Neural cell (in vitro differentiated cells): ENCODE measurements around the gene PLAC9. TPM values are rescaled to one million over a fixed set of nuclear protein-coding genes. Genes with fewer than 3 reads are reported as not detected.

Experiments
- H2AFZ ChIP-seq: fragments of 200-600, 300-800 bp; sonication (generic), shearing (Covaris generic); 2 replicates; pipeline ENCODE4 v1.6.0; 2014; ENCODE audit warnings: low read depth, mild to moderate bottlenecking, antibody characterized with exemption, low read length, moderate library complexity
- H3F3A ChIP-seq: fragments of 200-600 bp; shearing (Covaris generic); 2 replicates; pipeline ENCODE4 v1.6.1; 2016; ENCODE audit warnings: mild to moderate bottlenecking, moderate library complexity, mixed read lengths, antibody characterized with exemption, low read length; ENCODE audit not compliant: insufficient read depth, poor library complexity, severe bottlenecking
- H3K27ac ChIP-seq: fragments of 200-600, 300-800 bp; sonication (generic), shearing (Covaris generic); 2 replicates; pipeline ENCODE4 v1.5.1; 2014; ENCODE audit warnings: mild to moderate bottlenecking, low read length, moderate library complexity
- H3K27me3 ChIP-seq: fragments of 300-800, 200-600 bp; sonication (generic), shearing (Covaris generic); 2 replicates; pipeline ENCODE4 v1.6.0; 2014; ENCODE audit warnings: mild to moderate bottlenecking, low read depth, low read length, moderate library complexity; ENCODE audit not compliant: insufficient read depth
- H3K36me3 ChIP-seq: fragments of 300-800, 200-600 bp; sonication (generic), shearing (Covaris generic); 2 replicates; pipeline ENCODE4 v1.5.1; 2014; ENCODE audit warnings: mild to moderate bottlenecking, antibody characterized with exemption, low read length, moderate library complexity; ENCODE audit not compliant: insufficient read depth
- H3K4me2 ChIP-seq: fragments of 300-800, 200-600 bp; sonication (generic), shearing (Covaris generic); 2 replicates; pipeline ENCODE4 v1.6.0; 2014; ENCODE audit warnings: mild to moderate bottlenecking, low read length
- H3K4me3 ChIP-seq: fragments of 300-800, 200-600 bp; sonication (generic), shearing (Covaris generic); 2 replicates; pipeline ENCODE4 v1.5.1; 2014; ENCODE audit warnings: mild to moderate bottlenecking, low read length, moderate library complexity
- H3K79me2 ChIP-seq: fragments of 200-600 bp; shearing (Covaris generic); replicated peaks from 2 replicates; pipeline ENCODE4 v1.6.0; 2014; ENCODE audit warnings: mild to moderate bottlenecking, low read length, moderate library complexity; ENCODE audit not compliant: insufficient read depth
- H3K9ac ChIP-seq: fragments of 300-800, 200-600 bp; sonication (generic), shearing (Covaris generic); 2 replicates; pipeline ENCODE4 v1.6.1; 2016; ENCODE audit warnings: mild to moderate bottlenecking, low read length, mixed read lengths
- H3K9me2 ChIP-seq: fragments of 200-600 bp; shearing (Covaris generic); 2 replicates; pipeline ENCODE4 v1.6.1; 2016; ENCODE audit warnings: mild to moderate bottlenecking, low read length, mixed read lengths; ENCODE audit not compliant: insufficient read depth
- H3K9me3 ChIP-seq: fragments of 200-600, 300-800 bp; sonication (generic), shearing (Covaris generic); 2 replicates; pipeline ENCODE4 v1.6.1; 2016; ENCODE audit warnings: mild to moderate bottlenecking, mixed run types, low read length, moderate library complexity, mixed read lengths
- H4K20me1 ChIP-seq: fragments of 200-600 bp; shearing (Covaris generic); 2 replicates; pipeline ENCODE4 v1.6.1; 2016; ENCODE audit warnings: mild to moderate bottlenecking, mixed run types; ENCODE audit not compliant: insufficient read depth
- CTCF ChIP-seq: fragments of 450-650 bp; IDR thresholded peaks from 2 replicates; pipeline ENCODE4 v1.5.1; 2014; ENCODE audit warnings: antibody characterized with exemption, mild to moderate bottlenecking, moderate library complexity; ENCODE audit not compliant: poor library complexity, severe bottlenecking
- EP300 ChIP-seq: fragments of 450-650 bp; conservative IDR thresholded peaks from 2 replicates; pipeline ENCODE4 v1.6.1; 2014; ENCODE audit warnings: antibody characterized with exemption, mild to moderate bottlenecking, moderate library complexity; ENCODE audit not compliant: poor library complexity, severe bottlenecking
- EZH2 ChIP-seq: fragments of 200-600, 300-800 bp; shearing (Covaris generic), sonication (generic); IDR thresholded peaks from 2 replicates; pipeline ENCODE4 v1.6.1; 2014; ENCODE audit warnings: antibody characterized with exemption, low read length, borderline replicate concordance, mild to moderate bottlenecking; ENCODE audit not compliant: insufficient read depth, poor library complexity, severe bottlenecking
- MXI1 ChIP-seq: fragments of 450-650 bp; conservative IDR thresholded peaks from 2 replicates; pipeline ENCODE4 v1.6.1; 2014; ENCODE audit warnings: antibody characterized with exemption, mild to moderate bottlenecking; ENCODE audit not compliant: poor library complexity, severe bottlenecking
- POLR2AphosphoS5 ChIP-seq: IDR thresholded peaks from 2 replicates; pipeline ENCODE4 v1.6.1; 2012
- RAD21 ChIP-seq: fragments of 450-650 bp; conservative IDR thresholded peaks from 2 replicates; pipeline ENCODE4 v1.6.1; 2014; ENCODE audit warnings: antibody characterized with exemption, mild to moderate bottlenecking, moderate library complexity
- REST ChIP-seq: IDR thresholded peaks from 2 replicates; pipeline ENCODE4 v1.6.1; 2012; ENCODE audit warnings: borderline replicate concordance
- SMC3 ChIP-seq: fragments of 450-650 bp; conservative IDR thresholded peaks from 2 replicates; pipeline ENCODE4 v1.6.1; 2014; ENCODE audit warnings: antibody characterized with exemption, mild to moderate bottlenecking, moderate library complexity; ENCODE audit not compliant: poor library complexity
- TAF1 ChIP-seq: IDR thresholded peaks from 2 replicates; pipeline ENCODE4 v1.6.1; 2012; ENCODE audit warnings: low read depth
- polyA plus RNA-seq: library from polyadenylated mRNA; depleted of rRNA; stranded (reverse); fragments of >200 nt; gene quantifications from 2 replicates; pipeline ENCODE4 v1.2.3, GENCODE V29; 2014

PLAC9 gene
- polyA plus RNA-seq, 1 donor from 2014 or later = not detected

GRCh38 chr10:80104066-80104926 is 28.2 kb upstream of the PLAC9 start:
- Histone ChIP-seq H3K4me3 (no peak overlapping the region), H3K27me3 (no peaks in the 10 kb centered on the region), H3K9me3 (no peaks in the 10 kb centered on the region), H3K9me2 (no peaks in the 10 kb centered on the region), H4K20me1 (no peaks in the 10 kb centered on the region), H3K36me3 (no peaks in the 10 kb centered on the region), H3F3A (no peaks in the 10 kb centered on the region), H2AFZ (no peak overlapping the region), H3K79me2 (no peaks in the 10 kb centered on the region), H3K27ac (no peak overlapping the region), H3K9ac (no peak overlapping the region), H3K4me2 (no peak overlapping the region)
- TF ChIP-seq MXI1 = peak; percentile 28
- TF ChIP-seq REST = no peak
- TF ChIP-seq TAF1 = no peak
- TF ChIP-seq POLR2AphosphoS5 = peak; percentile 23
- TF ChIP-seq CTCF = no peak
- peak; percentile 49 for TF ChIP-seq EP300
- TF ChIP-seq SMC3 = no peak
- TF ChIP-seq EZH2 = no peak
- no peak for TF ChIP-seq RAD21

GRCh38 chr10:80108576-80109239 is 23.8 kb upstream of the PLAC9 start:
- Histone ChIP-seq H3F3A (no peaks in the 10 kb centered on the region), H3K27ac (no peak overlapping the region), H3K9me3 (no peaks in the 10 kb centered on the region), H3K79me2 (no peaks in the 10 kb centered on the region), H3K4me3 (no peak overlapping the region), H3K9me2 (no peaks in the 10 kb centered on the region), H3K36me3 (no peaks in the 10 kb centered on the region), H4K20me1 (no peaks in the 10 kb centered on the region), H3K4me2 (no peak overlapping the region), H3K9ac (no peak overlapping the region), H3K27me3 (no peaks in the 10 kb centered on the region), H2AFZ (no peak overlapping the region)
- TF ChIP-seq RAD21 = no peak
- no peak for TF ChIP-seq EP300
- no peak for TF ChIP-seq MXI1
